Smooth muscle cell of the brain vasculature (primary cell): Measurements from ENCODE around the gene NXNL2.

ENCODE experiments used
- DNase-seq: peaks from one replicate; pipeline ENCODE4 v3.0.0-alpha.2; 2012; ENCODE audit warnings: low read depth, low spot score

The NXNL2 gene

GRCh38 chr9:88531920-88532698 is 2.9 kb upstream of the NXNL2 start:
- DNase-seq = no peak

GRCh38 chr9:88533951-88534455 is 975 bp upstream of the NXNL2 start:
- no peak for DNase-seq

- no peak for DNase-seq
These were observed 446 bp downstream of the NXNL2 start for GRCh38 chr9:88535226-88536022.

GRCh38 chr9:88536023-88536324 is 996 bp downstream of the NXNL2 start:
- DNase-seq = no peak

GRCh38 chr9:88536951-88537760 is 2.2 kb downstream of the NXNL2 start:
- no peak for DNase-seq

- DNase-seq = no peak
These were observed 2.7 kb downstream of the NXNL2 start for GRCh38 chr9:88537761-88538091.

- no peak for DNase-seq
These were observed 3.5 kb downstream of the NXNL2 start for GRCh38 chr9:88538311-88539085.

GRCh38 chr9:88539246-88539645 is 4.3 kb downstream of the NXNL2 start:
- DNase-seq = no peak

- DNase-seq = no peak
These were observed 5.3 kb downstream of the NXNL2 start for GRCh38 chr9:88540251-88540763.

GRCh38 chr9:88544245-88544644 is 9.3 kb downstream of the NXNL2 start:
- no peak for DNase-seq

- no peak for DNase-seq
These were observed 16.7 kb downstream of the NXNL2 start for GRCh38 chr9:88551546-88552137.

- DNase-seq = no peak
These were observed 18.4 kb downstream of the NXNL2 start for GRCh38 chr9:88553350-88553749.

GRCh38 chr9:88555268-88555980 is 20.4 kb downstream of the NXNL2 start:
- no peak for DNase-seq

GRCh38 chr9:88559661-88560060 is 24.7 kb downstream of the NXNL2 start:
- no peak for DNase-seq

- no peak for DNase-seq
These were observed 32.9 kb downstream of the NXNL2 start for GRCh38 chr9:88567870-88568269.

- DNase-seq = no peak
These were observed 36.4 kb downstream of the NXNL2 start for GRCh38 chr9:88571419-88571818.

GRCh38 chr9:88572684-88573083 is 37.7 kb downstream of the NXNL2 start:
- DNase-seq = no peak

GRCh38 chr9:88574953-88575352 is 40.0 kb downstream of the NXNL2 start:
- DNase-seq = no peak

- no peak for DNase-seq
These were observed 42.5 kb downstream of the NXNL2 start for GRCh38 chr9:88577256-88578120.
